D341Med (cell line): ENCODE results near the gene ATP5F1A.
"Not testable (repeated sequence)": the region's sequence is repeated elsewhere in the genome, so short reads cannot be mapped to it uniquely, and the experiment has no call there.

Source experiments
- DNase-seq: peaks from one replicate; pipeline ENCODE4 v3.0.0; 2012; ENCODE audit warnings: low spot score

Gene ATP5F1A

GRCh38 chr18:46047369-46047768, 50.7 kb downstream of the ATP5F1A start:
- not testable (repeated sequence) for DNase-seq

DNA sequence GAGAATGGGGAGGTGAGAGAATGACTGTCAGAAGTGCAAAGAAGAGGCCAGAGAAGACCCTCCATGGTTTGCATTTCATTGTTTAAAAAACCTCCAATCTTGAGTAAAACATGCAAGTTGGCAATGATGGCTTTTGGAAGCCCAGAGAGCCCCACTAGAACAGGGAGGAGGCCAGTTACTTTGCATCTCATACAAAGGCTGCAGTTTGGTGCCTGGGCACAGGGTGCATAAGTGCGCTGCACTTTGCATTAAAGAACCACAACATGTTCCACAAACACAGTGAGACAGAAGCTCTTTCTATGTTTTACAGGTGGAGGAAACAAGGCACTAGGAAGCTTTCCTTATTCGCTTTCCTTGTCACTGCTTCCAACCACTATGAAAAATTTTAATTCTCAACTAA, 51.4 kb downstream of the ATP5F1A start:
- DNase-seq, result no peak

DNA sequence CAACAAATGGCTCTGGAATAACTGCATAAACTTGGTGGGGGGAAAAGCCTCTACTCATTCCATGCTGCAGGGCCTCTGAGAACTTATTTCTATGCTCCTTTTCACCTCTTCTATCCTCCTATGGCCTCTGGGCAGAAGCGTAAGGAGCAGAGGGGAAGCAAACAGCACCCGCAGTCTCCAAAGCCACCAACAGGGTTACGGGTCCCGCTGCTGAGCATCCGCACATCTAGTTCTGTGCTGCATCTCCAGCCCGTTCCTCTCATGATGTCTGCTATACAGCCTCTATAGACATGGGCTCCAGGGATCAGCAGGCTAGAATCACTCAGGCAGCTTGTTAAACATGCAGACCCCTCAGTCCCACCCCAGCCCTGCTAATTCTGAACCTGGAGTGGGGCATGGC, 52.0 kb downstream of the ATP5F1A start:
- no peak for DNase-seq

DNA sequence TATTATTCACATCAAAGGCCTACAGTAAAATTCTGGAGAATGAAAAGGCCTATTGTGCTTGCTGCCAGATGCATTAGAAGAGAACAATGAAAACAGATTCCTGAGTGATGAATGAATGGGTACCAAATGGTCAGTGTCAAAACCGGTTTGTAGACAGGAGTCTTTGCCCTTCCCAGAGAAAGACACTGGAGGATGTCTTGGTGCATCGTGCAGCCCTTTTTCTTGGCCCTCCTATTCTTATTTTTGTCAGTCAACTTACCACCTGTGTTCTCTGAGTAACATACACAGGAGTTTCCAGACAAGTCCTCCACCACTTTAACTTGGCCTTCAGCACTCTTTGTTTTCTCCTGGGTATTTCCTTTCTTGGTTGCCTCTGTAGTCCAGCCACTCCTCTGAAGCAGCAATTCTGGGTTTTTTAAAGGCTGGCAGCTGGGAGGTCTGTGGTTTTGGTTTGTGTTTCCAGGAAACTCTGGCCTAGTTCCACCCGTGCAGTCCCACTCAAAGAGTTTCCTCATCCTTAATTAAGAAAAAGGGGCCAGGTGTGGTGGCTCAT, 55.4 kb downstream of the ATP5F1A start:
- DNase-seq, result no peak

DNA sequence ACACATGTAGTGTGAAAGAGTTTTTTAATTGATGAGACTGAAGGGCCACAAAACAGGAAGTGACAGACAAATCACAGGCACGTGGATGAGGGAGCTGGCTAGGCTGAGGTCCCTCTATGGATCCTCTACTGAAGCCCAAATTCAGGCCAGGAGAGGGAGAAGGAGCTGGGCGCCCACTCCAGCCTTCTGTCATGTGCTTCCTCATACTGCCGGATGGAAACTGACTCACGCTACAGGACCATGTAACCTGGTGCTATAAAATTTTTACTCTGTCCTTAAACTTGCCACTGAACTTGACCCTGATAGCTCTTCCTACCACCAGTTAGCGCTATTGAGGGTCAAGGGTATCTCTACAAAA, 57.4 kb downstream of the ATP5F1A start:
- no peak for DNase-seq

DNA sequence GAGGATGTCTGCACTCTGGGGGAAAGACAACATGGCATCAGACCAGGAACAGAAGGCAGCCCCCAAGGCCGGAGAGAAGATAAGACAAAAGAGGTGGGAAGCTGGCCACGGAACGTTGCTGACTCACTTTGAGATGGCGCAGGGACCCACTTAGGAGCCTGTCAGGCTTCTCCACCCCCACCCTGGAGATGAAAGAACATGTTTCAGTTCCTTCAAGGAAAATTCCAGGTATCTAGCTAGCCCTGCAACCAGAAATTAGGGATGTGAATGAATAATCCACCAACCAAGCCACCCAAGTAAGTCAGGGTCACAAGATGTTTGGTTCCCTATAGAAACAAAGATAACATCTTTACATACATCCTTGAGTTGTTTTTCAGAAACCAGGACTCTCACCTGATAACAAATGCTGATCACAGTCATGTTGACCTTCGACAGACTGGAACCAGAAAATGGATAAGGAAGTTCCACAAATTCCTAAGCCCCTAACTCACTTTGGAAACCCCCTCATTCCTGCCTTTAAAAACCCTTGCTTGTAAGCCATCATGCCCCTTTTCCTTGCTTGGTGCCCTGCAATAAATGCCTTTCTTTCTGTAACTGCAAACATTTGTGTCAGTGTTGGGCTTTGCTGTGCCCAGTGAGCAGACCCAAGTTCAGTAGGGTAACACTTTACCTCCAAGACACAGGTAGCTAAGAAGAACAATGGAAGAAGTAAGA, 57.9 kb downstream of the ATP5F1A start:
- no peak for DNase-seq

DNA sequence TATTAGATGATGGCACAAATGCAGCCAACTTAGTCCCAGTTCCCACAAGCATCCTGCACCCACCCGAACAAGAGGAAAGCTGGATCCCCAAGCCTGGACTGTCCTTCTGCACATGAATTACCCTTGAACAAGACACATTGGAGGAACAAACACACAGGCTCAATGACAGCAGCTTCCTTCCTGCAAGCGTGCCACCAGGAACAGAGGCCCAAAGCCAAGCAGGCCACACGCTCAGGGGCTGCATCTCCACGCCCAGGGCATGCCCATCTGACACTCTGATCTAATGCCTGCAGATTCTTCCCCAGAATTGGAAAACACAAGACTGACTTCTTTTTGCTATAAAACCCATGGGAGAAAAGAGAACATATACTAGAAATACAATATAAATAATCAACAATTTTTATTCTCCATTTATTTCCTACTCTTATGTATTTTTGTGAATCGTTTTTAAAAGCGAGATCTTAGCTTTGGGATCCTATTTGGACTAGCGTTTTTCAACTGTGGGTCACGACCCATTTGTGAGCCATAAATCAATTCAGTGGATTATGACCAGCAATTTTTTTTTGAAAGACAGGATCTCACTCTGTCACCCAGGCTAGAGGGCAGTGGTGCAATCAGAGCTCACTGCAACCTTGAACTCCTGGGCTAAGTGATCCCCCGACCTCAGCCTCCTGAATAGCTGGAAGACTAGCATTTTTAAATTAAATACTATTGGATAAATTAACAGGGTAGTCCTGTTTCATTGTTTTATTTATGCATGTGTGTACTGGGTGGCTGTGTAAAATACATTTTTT, 60.4 kb downstream of the ATP5F1A start:
- DNase-seq, result no peak

GRCh38 chr18:46035696-46036680, 62.1 kb downstream of the ATP5F1A start:
- DNase-seq, result no peak

- DNase-seq, result no peak
Measured at GRCh38 chr18:46034230-46034629, 63.9 kb downstream of the ATP5F1A start.

- DNase-seq, result no peak
Measured at GRCh38 chr18:46031741-46032140, 66.4 kb downstream of the ATP5F1A start.
